HG03575 (cell line): Measurements from ENCODE around the gene DEFB131B.
"Not testable (repeated sequence)": the region's sequence is repeated elsewhere in the genome, so short reads cannot be mapped to it uniquely, and the experiment has no call there.

ENCODE experiments used
- ATAC-seq: cut with Tn5 transposase; IDR thresholded peaks from one replicate; pipeline ENCODE4 v1.9.1; 2021; ENCODE audit not compliant: unreplicated experiment, insufficient number of reproducible peaks, low FRiP score; ENCODE audit errors: extremely low read depth

The DEFB131B gene

GRCh38 chr11:71878059-71878458 lies at the start of gene DEFB131B:
Gene DEFB131B, plus strand, starts transcription at chr11:71878453. Its CDS starts 0 bp downstream, at chr11:71878453.
- not testable (repeated sequence) for ATAC-seq

- not testable (repeated sequence) for ATAC-seq
Observed at GRCh38 chr11:71829247-71829646, 49.0 kb upstream of the DEFB131B start.

- ATAC-seq = not testable (repeated sequence)
Observed at GRCh38 chr11:71829686-71830085, 48.6 kb upstream of the DEFB131B start.

GRCh38 chr11:71832811-71833210 lies 45.4 kb upstream of the DEFB131B start, which contains the start of gene DEFB108B:
Gene DEFB108B, plus strand, starts transcription at chr11:71833200. Its CDS starts 0 bp downstream, at chr11:71833200.
- ATAC-seq = not testable (repeated sequence)

GRCh38 chr11:71842720-71843119 lies 35.5 kb upstream of the DEFB131B start:
- ATAC-seq = not testable (repeated sequence)

- not testable (repeated sequence) for ATAC-seq
Observed at GRCh38 chr11:71843355-71843754, 34.9 kb upstream of the DEFB131B start.

- no peak for ATAC-seq
Observed at GRCh38 chr11:71843858-71844257, 34.4 kb upstream of the DEFB131B start.

GRCh38 chr11:71853895-71854294 lies 24.4 kb upstream of the DEFB131B start:
- not testable (repeated sequence) for ATAC-seq

- ATAC-seq = not testable (repeated sequence)
Observed at GRCh38 chr11:71855880-71856279, 22.4 kb upstream of the DEFB131B start.

GRCh38 chr11:71860835-71861234 lies 17.4 kb upstream of the DEFB131B start:
- not testable (repeated sequence) for ATAC-seq

- not testable (repeated sequence) for ATAC-seq
Observed at GRCh38 chr11:71863978-71864627, 14.2 kb upstream of the DEFB131B start.

GRCh38 chr11:71867209-71867608 lies 11.0 kb upstream of the DEFB131B start:
- not testable (repeated sequence) for ATAC-seq

GRCh38 chr11:71869931-71870330 lies 8.3 kb upstream of the DEFB131B start:
- not testable (repeated sequence) for ATAC-seq

- not testable (repeated sequence) for ATAC-seq
Observed at GRCh38 chr11:71870661-71871060, 7.6 kb upstream of the DEFB131B start.

GRCh38 chr11:71876262-71876661 lies 2.0 kb upstream of the DEFB131B start:
- not testable (repeated sequence) for ATAC-seq

- not testable (repeated sequence) for ATAC-seq
Observed at GRCh38 chr11:71885806-71886205, 7.6 kb downstream of the DEFB131B start.

- ATAC-seq = not testable (repeated sequence)
Observed at GRCh38 chr11:71888335-71889010, 10.2 kb downstream of the DEFB131B start.

GRCh38 chr11:71889181-71889872 lies 11.1 kb downstream of the DEFB131B start:
- not testable (repeated sequence) for ATAC-seq

GRCh38 chr11:71895961-71896360 lies 17.7 kb downstream of the DEFB131B start:
- no peak for ATAC-seq

GRCh38 chr11:71901137-71901536 lies 22.9 kb downstream of the DEFB131B start:
- ATAC-seq = not testable (repeated sequence)
